Hepatocyte (in vitro differentiated cells): Measurements from ENCODE around the gene CFAP91. TPM values are rescaled to one million over a fixed set of nuclear protein-coding genes. Genes with fewer than 3 reads are reported as not detected.

Experiments used
- polyA plus RNA-seq: library from polyadenylated mRNA; unstranded; fragments of >200 nt; fragmentation: Nextera tagmentation; extraction: Ambion mirVana; gene quantifications from 2 replicates; pipeline ENCODE4 v1.2.1, GENCODE V29; 2016
- total RNA-seq: library from RNA; depleted of rRNA; stranded (reverse); fragments of >200 nt; gene quantifications from 2 replicates; pipeline ENCODE4 v1.2.3, GENCODE V29; 2014

Gene CFAP91
- total and polyA plus RNA-seq, 2 experiments from 2014 or later = 1.4 TPM; not detected in 1

Other genes with a start within 250 kb of the CFAP91 start
- 56.1 and 77.0 TPM in 2 replicates for gene TMEM39A, start 239.4 kb upstream of the CFAP91 start, total RNA-seq
- gene TMEM39A, start 239.4 kb upstream of the CFAP91 start, polyA plus RNA-seq = 39.0 and 46.2 TPM in 2 replicates
- gene POGLUT1, start 234.1 kb upstream of the CFAP91 start, total RNA-seq = 13.6 and 14.5 TPM in 2 replicates
- 15.4 and 16.3 TPM in 2 replicates for gene POGLUT1, start 234.1 kb upstream of the CFAP91 start, polyA plus RNA-seq
- gene TIMMDC1, start 204.5 kb upstream of the CFAP91 start, total RNA-seq = 47.8 and 52.7 TPM in 2 replicates
- 140 and 155 TPM in 2 replicates for gene TIMMDC1, start 204.5 kb upstream of the CFAP91 start, polyA plus RNA-seq
- 0.07 and 0.24 TPM in 2 replicates for gene CD80, start 143.4 kb upstream of the CFAP91 start, total RNA-seq
- not detected in 2 replicates for gene CD80, start 143.4 kb upstream of the CFAP91 start, polyA plus RNA-seq
- gene ADPRH, start 123.5 kb upstream of the CFAP91 start, total RNA-seq = 1.7 and 1.8 TPM in 2 replicates
- 0.56 and 1.5 TPM in 2 replicates for gene ADPRH, start 123.5 kb upstream of the CFAP91 start, polyA plus RNA-seq
- 2.6 TPM in 2 replicates for gene PLA1A, start 105.1 kb upstream of the CFAP91 start, total RNA-seq
- gene PLA1A, start 105.1 kb upstream of the CFAP91 start, polyA plus RNA-seq = 2.9 and 3.3 TPM in 2 replicates
- 2.7 and 3.9 TPM in 2 replicates for gene POPDC2, start 42.4 kb upstream of the CFAP91 start, total RNA-seq
- gene POPDC2, start 42.4 kb upstream of the CFAP91 start, polyA plus RNA-seq = 1.2 and 1.6 TPM in 2 replicates
- 27.0 and 28.3 TPM in 2 replicates for gene COX17, start 25.6 kb upstream of the CFAP91 start, total RNA-seq
- gene COX17, start 25.6 kb upstream of the CFAP91 start, polyA plus RNA-seq = 80.7 and 87.2 TPM in 2 replicates
- gene NR1I2, start 79.1 kb downstream of the CFAP91 start, total RNA-seq = 7.0 and 7.1 TPM in 2 replicates
- gene NR1I2, start 79.1 kb downstream of the CFAP91 start, polyA plus RNA-seq = 2.8 and 5.0 TPM in 2 replicates